DMS79 (cell line): Measurements from ENCODE around the gene JAG2.

Source experiments
- DNase-seq: peaks from one replicate; lab custom pipeline; 2025; lab: John Stamatoyannopoulos, UW

JAG2 gene

DNA sequence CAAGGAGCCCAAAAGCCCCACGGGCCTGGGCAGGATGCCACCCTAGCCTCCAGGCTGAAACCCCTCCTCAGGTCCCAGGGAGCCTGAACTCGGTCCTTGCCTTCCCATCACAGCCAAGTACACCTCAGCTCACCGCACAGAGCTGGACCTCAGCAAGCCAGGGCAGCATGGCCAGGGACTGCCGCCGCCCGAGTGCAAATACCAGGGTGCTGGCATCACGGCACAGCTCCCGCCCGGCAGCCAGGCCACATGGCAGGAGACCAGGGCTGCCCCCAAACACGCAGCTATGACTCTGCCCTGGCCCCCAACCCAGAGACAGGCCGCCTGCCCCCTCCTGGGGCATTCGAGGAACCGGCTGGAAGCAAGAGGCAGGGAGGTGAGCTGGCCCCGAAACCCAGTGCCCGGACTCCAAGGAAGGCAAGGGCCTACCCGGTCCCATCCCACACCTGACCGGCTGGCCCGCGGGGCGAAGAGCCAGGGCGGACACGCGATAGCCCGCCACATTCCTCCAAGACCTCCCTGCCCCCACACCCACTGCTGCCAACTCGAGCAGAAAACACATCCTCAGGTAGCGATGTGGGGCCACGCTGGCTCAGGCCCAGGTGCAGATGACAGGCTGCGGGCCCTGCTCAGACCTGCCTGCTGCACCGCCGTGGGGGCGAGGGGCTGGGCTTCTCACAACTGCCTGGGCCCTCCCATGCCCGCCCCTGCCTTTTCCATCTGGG is 2.7 kb downstream of the JAG2 start:
- peak; percentile 63 for DNase-seq

DNA sequence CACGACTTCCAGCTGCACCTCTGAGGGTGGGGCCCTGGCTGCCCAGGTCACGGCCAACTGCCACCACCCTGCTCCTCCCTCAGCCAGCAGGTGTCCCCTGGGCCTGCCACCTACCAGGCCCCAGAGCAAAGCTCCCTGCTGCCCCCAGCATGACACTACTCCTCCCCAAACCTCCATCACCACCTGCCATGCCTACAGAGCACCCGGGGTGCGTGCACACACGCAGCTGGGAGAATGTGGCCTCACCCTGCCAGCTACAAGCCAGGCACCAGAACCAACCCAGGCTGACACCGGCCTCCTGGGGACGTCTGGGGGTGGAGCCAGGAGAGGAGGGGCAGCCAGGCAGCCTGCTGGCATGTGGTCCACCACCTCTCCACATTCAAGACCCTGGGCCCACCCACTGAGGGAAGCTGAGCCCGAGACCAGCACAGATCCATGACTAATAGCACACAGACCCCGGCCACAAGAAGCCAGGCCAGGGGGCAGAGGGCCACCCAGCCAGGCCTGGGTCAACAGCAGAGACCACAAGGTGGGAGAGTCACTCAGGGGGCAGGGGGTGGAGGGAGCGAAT is 3.4 kb downstream of the JAG2 start:
- DNase-seq, result peak; percentile 24

GRCh38 chr14:105163040-105163742 is 5.4 kb downstream of the JAG2 start:
- DNase-seq, result no peak

- DNase-seq, result no peak
Measured at GRCh38 chr14:105162669-105162979, 6.0 kb downstream of the JAG2 start.

DNA sequence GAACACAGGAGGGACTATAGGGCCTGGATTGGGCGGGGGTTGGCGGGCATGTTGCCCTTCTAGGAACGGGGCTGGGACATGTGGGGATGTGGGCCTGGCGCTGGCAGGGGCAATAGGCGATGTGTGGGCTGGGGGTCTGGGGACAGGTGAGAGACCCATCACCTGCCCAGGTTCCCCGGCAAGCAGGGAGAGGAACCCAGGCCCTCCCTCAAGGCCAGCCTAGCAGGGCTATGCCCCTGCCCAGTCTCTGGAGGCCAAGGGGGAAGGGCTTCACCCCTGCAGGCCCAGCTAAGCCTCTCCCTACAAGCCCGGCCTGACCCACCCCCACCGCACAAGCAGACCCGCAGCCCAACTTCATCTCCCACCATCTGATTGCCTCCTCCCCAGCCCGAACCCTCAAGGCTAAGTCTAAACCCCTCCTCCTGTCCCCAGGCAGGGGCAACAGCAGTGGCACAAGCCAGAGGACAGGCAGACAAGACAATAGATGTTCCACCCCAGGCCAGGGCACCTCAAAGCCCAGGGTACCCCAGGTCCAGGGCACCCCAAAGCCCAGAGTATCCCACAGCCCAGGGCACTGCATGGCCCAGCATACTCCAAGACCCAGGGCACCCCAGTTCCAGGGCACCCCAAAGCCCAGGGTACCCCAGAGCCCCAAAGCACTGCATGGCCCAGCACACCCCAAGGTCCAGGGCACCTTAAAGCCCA is 6.5 kb downstream of the JAG2 start:
- DNase-seq, result no peak

DNA sequence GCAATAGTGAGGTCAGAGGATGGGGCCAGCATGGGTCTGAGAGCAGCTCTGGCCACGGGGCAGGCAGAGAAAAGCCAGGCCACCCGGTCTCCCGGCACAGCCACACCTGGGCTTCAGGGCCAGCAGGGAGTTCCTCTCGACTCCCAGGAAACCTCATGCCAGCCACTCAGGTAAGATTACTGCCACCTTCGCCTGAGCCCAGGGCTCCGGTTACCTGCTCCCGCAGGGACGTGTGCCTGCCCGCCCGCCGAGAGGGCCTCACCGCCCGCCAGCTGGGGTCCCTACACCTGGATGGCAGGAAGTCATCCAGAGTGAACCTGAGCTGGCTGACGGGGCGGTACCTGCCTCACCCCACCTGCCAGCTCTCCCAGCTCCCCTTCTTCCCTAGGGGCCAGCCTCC is 7.3 kb downstream of the JAG2 start:
- peak; percentile 86 for DNase-seq

GRCh38 chr14:105160776-105161175 is 7.8 kb downstream of the JAG2 start:
- DNase-seq, result no peak

DNA sequence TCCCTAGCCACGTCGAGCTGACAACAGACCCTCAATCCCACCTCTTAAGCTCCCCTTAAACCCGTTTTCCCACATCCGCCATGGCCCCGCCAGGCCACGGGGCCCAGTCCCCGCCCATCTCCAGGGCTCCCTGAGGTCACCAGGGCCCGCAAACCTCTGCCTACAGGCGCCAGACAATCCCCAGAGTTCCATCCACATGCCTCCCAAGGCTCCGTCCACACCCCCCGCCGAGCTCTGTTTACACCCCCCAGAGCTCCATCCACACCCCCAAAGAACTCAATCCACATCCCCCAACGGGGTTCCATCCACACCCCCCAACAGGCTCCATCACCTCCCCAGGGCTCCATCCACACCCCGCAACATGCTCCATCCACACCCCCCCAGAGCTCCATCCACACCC is 9.2 kb downstream of the JAG2 start:
- DNase-seq, result no peak

DNA sequence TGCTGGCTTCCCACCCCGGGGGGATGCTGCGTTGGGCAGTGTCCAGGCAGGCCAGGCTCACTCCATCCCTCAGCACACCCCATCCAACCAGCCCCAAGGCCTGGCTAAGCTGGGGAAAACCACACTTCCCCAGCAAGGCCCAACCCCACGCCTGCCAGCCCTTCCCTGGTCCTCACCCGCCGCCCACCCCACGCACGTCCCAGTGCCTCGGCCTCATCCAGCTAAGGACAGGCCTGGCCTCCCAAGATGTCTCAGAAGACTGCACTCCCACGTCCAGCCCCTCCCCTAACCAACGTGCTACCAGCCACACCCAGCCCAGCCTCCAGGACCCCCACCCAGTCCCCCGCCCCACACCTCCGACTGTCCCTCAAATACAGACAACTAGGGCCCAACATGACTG is 9.8 kb downstream of the JAG2 start:
- DNase-seq, result no peak

- no peak for DNase-seq
Measured at GRCh38 chr14:105157872-105158271, 10.7 kb downstream of the JAG2 start.

GRCh38 chr14:105156414-105157375 is 11.9 kb downstream of the JAG2 start:
- DNase-seq, result no peak

- no peak for DNase-seq
Measured at GRCh38 chr14:105155681-105156413, 12.7 kb downstream of the JAG2 start.

- no peak for DNase-seq
Measured at GRCh38 chr14:105155071-105155651, 13.4 kb downstream of the JAG2 start.

DNA sequence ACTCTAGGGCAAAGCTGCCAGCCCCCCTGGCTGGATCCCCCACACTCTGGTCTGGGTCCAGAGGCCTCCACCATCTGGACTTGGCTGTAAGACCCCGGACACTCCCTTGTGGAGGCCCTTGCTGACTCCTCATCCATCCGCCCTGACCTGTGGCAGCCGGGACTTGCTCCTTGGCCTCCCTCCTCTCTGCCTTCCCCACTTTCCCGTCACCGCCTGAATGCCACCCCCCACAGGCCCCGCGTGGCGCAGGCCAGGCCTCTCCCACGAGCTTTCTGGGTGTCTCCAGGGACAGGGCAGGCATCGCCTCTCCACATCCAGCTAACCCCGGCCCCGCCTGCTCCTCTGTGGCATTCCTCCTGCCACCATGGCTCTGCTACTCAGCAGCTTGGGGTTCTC is 14.1 kb downstream of the JAG2 start:
- no peak for DNase-seq

- DNase-seq, result no peak
Measured at GRCh38 chr14:105153739-105154475, 14.7 kb downstream of the JAG2 start.

GRCh38 chr14:105153331-105153731 is 15.2 kb downstream of the JAG2 start:
- DNase-seq, result no peak

DNA sequence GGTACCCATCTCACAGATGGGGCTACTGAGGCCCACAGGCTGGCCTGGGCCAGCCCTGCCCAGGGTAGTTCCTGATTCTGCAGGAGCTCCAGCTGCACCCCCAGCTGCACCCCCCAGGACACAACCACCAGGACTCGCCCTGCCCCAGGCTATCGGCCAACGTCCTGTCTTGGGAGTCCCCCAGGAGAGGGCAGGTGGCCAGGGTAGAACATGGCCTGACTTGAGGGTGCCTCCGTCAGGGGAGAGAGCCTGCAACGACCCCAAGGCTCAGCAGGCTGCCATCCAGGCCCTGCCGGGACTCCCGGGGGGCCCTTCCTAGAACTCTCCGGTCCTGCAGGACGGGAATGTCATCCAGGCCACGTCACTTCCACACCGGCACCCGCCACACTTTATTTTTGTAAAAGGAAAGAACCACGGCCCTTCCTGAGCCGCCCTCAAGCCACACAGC is 15.8 kb downstream of the JAG2 start:
- DNase-seq, result no peak

GRCh38 chr14:105151838-105152793 is 16.5 kb downstream of the JAG2 start:
- DNase-seq, result no peak
